Right lobe of liver (tissue), 6 donors: ENCODE measurements around the gene CDH4. TPM values are rescaled to one million over a fixed set of nuclear protein-coding genes. Genes with fewer than 3 reads are reported as not detected.

ENCODE experiments used
- ATAC-seq, 4 donors: fragments of 200-7000 bp; cut with Tn5 transposase; one replicate each; pipeline ENCODE4 v1.9.1; 2020; ENCODE audit warnings: mild to moderate bottlenecking in 4 of 4, moderate library complexity in 4 of 4
- DNase-seq, 3 donors: peaks; one replicate each; pipeline ENCODE4 v3.0.0-alpha.2; 2020
- H3K27ac ChIP-seq, 3 donors: fragments of 200-600 bp; one replicate each; pipeline ENCODE4 v1.8.0; 2022
- H3K27me3 ChIP-seq, 2 donors: fragments of 200-600 bp; one replicate each; pipeline ENCODE4 v1.8.0; 2022
- H3K36me3 ChIP-seq, 4 donors: fragments of 200-600 bp; sonication (generic) in 1 of 4; one replicate each; pipeline versions ENCODE4 v1.5.1 to v1.8.0; 2017 to 2022; ENCODE audit warnings: control low read depth in 1 of 4
- H3K4me1 ChIP-seq, 4 donors: fragments of 200-600 bp; sonication (generic) in 1 of 4; one replicate each; pipeline versions ENCODE4 v1.5.1 to v1.8.0; 2017 to 2022; ENCODE audit warnings: control low read depth in 1 of 4
- H3K4me3 ChIP-seq, 3 donors: fragments of 200-600 bp; one replicate each; pipeline ENCODE4 v1.8.0; 2022
- H3K9me3 ChIP-seq, 4 donors: fragments of 200-600 bp; sonication (generic) in 1 of 4; one replicate each; pipeline versions ENCODE4 v1.5.1 to v1.8.0; 2017 to 2022; ENCODE audit warnings: control low read depth in 1 of 4
- CTCF ChIP-seq, 4 donors: fragments of 200-600 bp in 3 of 4; fragments of 450-650 bp in 1 of 4; IDR thresholded peaks; one replicate each; pipeline versions ENCODE4 v1.5.1 to v1.8.0; 2016 to 2022; ENCODE audit warnings: antibody characterized with exemption in 4 of 4, mild to moderate bottlenecking in 2 of 4
- POLR2A ChIP-seq: fragments of 450-650 bp; IDR thresholded peaks from one replicate; pipeline ENCODE4 v1.6.1; 2017; ENCODE audit warnings: antibody characterized with exemption, mild to moderate bottlenecking
- WGBS: methylation state at CpG from one replicate; pipeline ENCODE4 v1.1.6; 2018; ENCODE audit warnings: low coverage, low lambda C conversion rate; ENCODE audit not compliant: insufficient coverage; ENCODE audit errors: missing lambda C conversion rate; 5-methylcytosine and 5-hydroxymethylcytosine counted together
- intact Hi-C, 2 donors: fragments of 100-400 bp; cut with DNase I; formaldehyde crosslinking; loops; one replicate each; pipeline versions ENCODE4 v1.11.2 to v1.14.1; 2022
- total RNA-seq, 6 experiments: library from RNA; depleted of rRNA in 2 of 6; stranded (reverse); fragments of >200 nt in 2 of 6; fragmentation: NEBNext Ultra II Directional in 3 of 6; extraction: Animal tissue kit (Norgen Biotek cat#: 25700) in 3 of 6; gene quantifications; one replicate each; pipeline versions ENCODE4 v1.1.0 to v1.2.4, GENCODE V29; 2016 to 2023
- donor health status: DM: no; HTN: yes; CAD: no.
- donor health status: DM: no; HTN: no; CAD: no.
- donor health status: DM: no; HTN: no; CAD: no.
- donor health status: DM: no; HTN: yes; CAD: no.
- donor health status: DM: no; HTN: yes; CAD: no.

CDH4 gene
- total RNA-seq, 6 experiments from 2014 or later = 0.02 to 0.14 (median 0.09) TPM; not detected in 3

GRCh38 chr20:61285152-61285645, 33.1 kb downstream of the CDH4 start:
- intact Hi-C loops = no loop called here
- DNase-seq (peak in 1 of 3 donors; percentile 7), ATAC-seq (no peak)
- no peaks in the 10 kb centered on the region for H3K9me3 ChIP-seq
- no peak overlapping the region for H3K27ac ChIP-seq
- no peaks in the 10 kb centered on the region for H3K27me3 ChIP-seq
- H3K4me1 ChIP-seq = no peaks in the 10 kb centered on the region
- WGBS = 84% methylated on average over 10 of the region's 15 CpGs
- no peaks in the 10 kb centered on the region for H3K36me3 ChIP-seq
- H3K4me3 ChIP-seq = no peak overlapping the region
- TF ChIP-seq POLR2A (no peak), CTCF (IDR thresholded peaks at IDR 0.05) (no peak)

DNA sequence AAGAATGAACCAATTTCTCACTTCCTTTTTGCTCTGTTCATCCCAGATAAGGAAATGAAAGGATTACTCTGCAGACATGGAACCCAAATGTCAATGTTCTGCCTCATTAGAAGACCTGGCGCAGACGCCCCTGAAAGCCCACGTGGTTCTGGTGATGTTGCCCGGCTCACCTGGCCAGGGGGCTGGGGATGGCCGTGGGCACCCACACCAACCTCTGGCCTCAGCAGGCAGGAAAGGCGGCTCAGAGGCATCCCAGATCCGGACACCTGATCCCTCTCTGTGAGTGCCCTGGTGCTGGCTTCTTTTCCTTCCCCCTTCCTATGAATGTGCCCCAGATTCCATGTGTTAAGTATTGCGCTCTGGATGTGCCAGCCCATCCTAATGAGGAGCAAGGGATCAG, 33.6 kb downstream of the CDH4 start:
- TF ChIP-seq POLR2A = no peak
- TF ChIP-seq CTCF (IDR thresholded peaks at IDR 0.05) = no peak
- ATAC-seq (no peak), DNase-seq (peak in 1 of 3 donors; percentile 21)
- Histone ChIP-seq H3K27me3 (no peaks in the 10 kb centered on the region), H3K4me3 (no peak overlapping the region), H3K27ac (no peak overlapping the region), H3K4me1 (no peaks in the 10 kb centered on the region), H3K9me3 (no peaks in the 10 kb centered on the region), H3K36me3 (no peaks in the 10 kb centered on the region)
- intact Hi-C loops = no loop called here
- WGBS = 66% methylated on average over 3 of the region's 8 CpGs

DNA sequence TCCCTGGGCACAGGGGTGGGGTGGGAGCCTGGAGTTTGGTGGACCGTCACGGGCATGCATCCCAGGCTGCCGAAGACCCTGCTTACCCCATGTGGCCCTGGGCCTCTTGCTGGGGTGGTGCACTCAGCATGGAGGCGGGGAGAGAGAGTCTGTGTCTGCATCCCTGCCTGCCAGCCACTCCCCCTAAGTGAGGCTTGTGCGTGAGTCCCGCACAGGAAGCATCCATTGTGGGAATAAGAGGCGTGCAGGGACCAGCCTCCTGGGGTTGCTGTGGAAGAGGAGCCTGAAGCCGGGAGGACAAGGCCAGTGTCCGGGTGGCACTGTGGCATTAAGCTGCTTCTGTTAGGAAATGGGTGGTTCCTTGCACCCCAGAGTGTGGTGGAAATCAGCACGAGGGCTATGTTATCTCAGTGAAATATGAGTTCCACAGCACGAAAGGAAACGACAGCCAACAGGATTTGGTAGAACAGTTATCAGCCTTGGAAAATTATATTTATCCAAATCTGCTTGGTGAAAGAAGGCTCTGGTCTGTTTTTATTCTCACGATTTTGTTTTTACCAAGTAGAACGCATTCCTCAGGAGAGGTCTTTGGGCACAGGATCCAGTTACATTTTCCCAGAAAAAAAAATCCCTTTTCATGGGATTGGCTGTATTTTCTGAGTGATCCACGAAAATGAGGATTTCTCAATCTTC, 35.7 kb downstream of the CDH4 start:
- Histone ChIP-seq H3K27me3 (no peaks in the 10 kb centered on the region), H3K9me3 (no peaks in the 10 kb centered on the region), H3K4me3 (no peak overlapping the region), H3K4me1 (no peaks in the 10 kb centered on the region), H3K27ac (no peak overlapping the region), H3K36me3 (no peaks in the 10 kb centered on the region)
- TF ChIP-seq CTCF (IDR thresholded peaks at IDR 0.05) (no peak), POLR2A (no peak)
- intact Hi-C loops = no loop called here
- DNase-seq (peak in 1 of 3 donors; percentile 42), ATAC-seq (no peak)
- 42% methylated on average over 10 of the region's 15 CpGs for WGBS

GRCh38 chr20:61288331-61288784, 36.3 kb downstream of the CDH4 start:
- Histone ChIP-seq H3K4me3 (no peak overlapping the region), H3K4me1 (no peaks in the 10 kb centered on the region), H3K27me3 (no peaks in the 10 kb centered on the region), H3K9me3 (no peaks in the 10 kb centered on the region), H3K27ac (no peak overlapping the region), H3K36me3 (no peaks in the 10 kb centered on the region)
- intact Hi-C loops = no loop called here
- ATAC-seq (no peak), DNase-seq (peak in 1 of 3 donors; percentile 21)
- TF ChIP-seq POLR2A = no peak
- TF ChIP-seq CTCF (IDR thresholded peaks at IDR 0.05) = no peak
- WGBS = 69% methylated on average over 3 of the region's 17 CpGs
